NT2/D1 (cell line): ENCODE results near the gene S100PBP.

ENCODE experiments used
- DNase-seq: peaks from one replicate; pipeline ENCODE4 v3.0.0-alpha.2; 2011; ENCODE audit warnings: low read depth, low spot score
- H3K27me3 ChIP-seq: 2 replicates; pipeline ENCODE4 v1.6.0; 2011; ENCODE audit warnings: mild to moderate bottlenecking; ENCODE audit not compliant: insufficient read length, insufficient read depth
- H3K36me3 ChIP-seq: 2 replicates; pipeline ENCODE4 v1.6.1; 2011; ENCODE audit warnings: mild to moderate bottlenecking, low read length, mixed read lengths; ENCODE audit not compliant: insufficient read depth, insufficient read length
- H3K4me1 ChIP-seq: 2 replicates; pipeline ENCODE4 v1.5.1; 2011; ENCODE audit not compliant: insufficient read depth, insufficient read length
- H3K4me3 ChIP-seq: 2 replicates; pipeline ENCODE4 v1.5.1; 2011; ENCODE audit warnings: low read depth; ENCODE audit not compliant: insufficient read length
- H3K9ac ChIP-seq: 2 replicates; pipeline ENCODE4 v1.6.0; 2011; ENCODE audit warnings: low read depth; ENCODE audit not compliant: insufficient read length
- H3K9me3 ChIP-seq: 2 replicates; pipeline ENCODE4 v1.5.1; 2011; ENCODE audit warnings: mild to moderate bottlenecking, low read length; ENCODE audit not compliant: insufficient read depth
- SUZ12 ChIP-seq: IDR thresholded peaks from 2 replicates; pipeline ENCODE4 v1.6.1; 2011; ENCODE audit not compliant: insufficient read length, insufficient read depth; ENCODE audit errors: extremely low read depth
- YY1 ChIP-seq: IDR thresholded peaks from 2 replicates; pipeline ENCODE4 v1.6.1; 2011; ENCODE audit not compliant: insufficient read length, insufficient read depth
- ZNF274 ChIP-seq: IDR thresholded peaks from 2 replicates; pipeline ENCODE4 v1.6.1; 2011; ENCODE audit warnings: mild to moderate bottlenecking, low read depth, low read length

The S100PBP gene

GRCh38 chr1:32895325-32896215 lies 78.1 kb downstream of the S100PBP start:
- H3K4me1 ChIP-seq, result peaks cover 10% of the 10 kb centered on the region
- DNase-seq, result no peak
- TF ChIP-seq YY1, result no peak
- TF ChIP-seq ZNF274, result no peak
- TF ChIP-seq SUZ12, result no peak
- no peak overlapping the region for H3K9ac ChIP-seq
- peaks cover 21% of the 10 kb centered on the region for H3K36me3 ChIP-seq
- H3K9me3 ChIP-seq, result peaks cover 10% of the 10 kb centered on the region; the same call in 1 of the 2 replicates
- H3K4me3 ChIP-seq, result no peak overlapping the region
- H3K27me3 ChIP-seq, result peaks cover 21% of the 10 kb centered on the region

GRCh38 chr1:32896451-32896850 lies 79.0 kb downstream of the S100PBP start:
- Histone ChIP-seq H3K9me3 (peaks cover 10% of the 10 kb centered on the region; the same call in 1 of the 2 replicates), H3K36me3 (peaks cover 21% of the 10 kb centered on the region), H3K9ac (peak overlapping the region; percentile 6), H3K27me3 (peaks cover 24% of the 10 kb centered on the region), H3K4me1 (peaks cover 10% of the 10 kb centered on the region), H3K4me3 (no peak overlapping the region)
- DNase-seq, result no peak
- TF ChIP-seq ZNF274, result no peak
- TF ChIP-seq YY1, result no peak
- TF ChIP-seq SUZ12, result no peak

DNA sequence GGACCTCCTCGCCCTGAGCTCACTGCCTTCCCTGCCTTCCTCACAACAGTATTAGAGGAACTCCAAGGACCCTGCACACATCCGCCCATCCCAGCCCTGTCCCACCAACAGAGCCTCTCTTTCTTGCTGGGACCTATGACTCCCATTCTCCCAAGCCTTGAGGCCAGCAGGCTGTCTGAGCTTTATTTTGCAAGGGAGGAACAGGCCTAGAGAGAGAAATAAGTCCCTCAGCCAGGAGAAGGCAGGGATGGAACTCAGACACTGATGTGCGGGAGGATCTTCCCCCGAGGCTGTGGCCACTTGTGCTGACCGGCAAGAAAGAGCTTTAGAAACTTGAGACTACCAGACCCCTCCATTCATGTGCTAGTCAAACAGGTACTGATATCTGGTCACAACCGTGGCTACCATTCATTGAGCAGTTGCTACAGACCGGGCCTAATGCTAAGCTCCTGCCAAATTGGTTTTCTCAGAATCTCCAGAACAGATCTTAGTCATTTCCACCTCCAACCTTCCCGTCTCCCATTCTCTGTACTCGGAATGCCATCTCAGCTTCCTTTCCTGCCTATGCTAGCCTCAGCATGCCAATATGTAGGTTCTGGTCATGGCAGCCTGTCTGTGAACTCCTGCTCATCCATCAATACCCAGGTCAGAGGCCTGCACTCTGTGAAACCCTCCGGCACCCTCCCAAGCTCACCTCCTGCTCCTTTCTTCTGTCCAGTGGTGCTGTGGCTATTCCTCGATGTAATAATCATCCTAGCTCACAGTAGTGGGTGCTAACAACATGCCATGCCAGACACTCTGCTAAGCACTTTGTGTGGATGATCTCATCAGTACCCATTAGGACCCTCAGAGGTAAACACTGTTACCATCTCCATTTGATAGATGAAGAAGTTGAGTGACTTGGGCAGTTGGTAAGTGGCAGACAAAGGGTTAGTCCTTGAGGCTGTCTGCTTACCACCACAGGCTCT lies 79.9 kb downstream of the S100PBP start:
- no peak for TF ChIP-seq ZNF274
- no peak for TF ChIP-seq YY1
- no peak for TF ChIP-seq SUZ12
- peaks cover 5% of the 10 kb centered on the region; the same call in 1 of the 2 replicates for H3K9me3 ChIP-seq
- peaks cover 9% of the 10 kb centered on the region for H3K4me1 ChIP-seq
- DNase-seq, result no peak
- H3K27me3 ChIP-seq, result peaks cover 23% of the 10 kb centered on the region
- no peak overlapping the region for H3K9ac ChIP-seq
- H3K4me3 ChIP-seq, result no peak overlapping the region
- peaks cover 21% of the 10 kb centered on the region for H3K36me3 ChIP-seq

GRCh38 chr1:32898056-32898455 lies 80.6 kb downstream of the S100PBP start:
- Histone ChIP-seq H3K4me1 (peaks cover 5% of the 10 kb centered on the region), H3K9ac (no peak overlapping the region), H3K36me3 (peaks cover 21% of the 10 kb centered on the region), H3K4me3 (no peak overlapping the region), H3K9me3 (no peaks in the 10 kb centered on the region), H3K27me3 (peaks cover 21% of the 10 kb centered on the region)
- TF ChIP-seq ZNF274 (no peak), YY1 (no peak), SUZ12 (no peak)
- DNase-seq, result no peak

GRCh38 chr1:32898958-32899357 lies 81.5 kb downstream of the S100PBP start:
- peaks cover 5% of the 10 kb centered on the region for H3K4me1 ChIP-seq
- H3K9me3 ChIP-seq, result no peaks in the 10 kb centered on the region
- peaks cover 21% of the 10 kb centered on the region for H3K27me3 ChIP-seq
- no peak for TF ChIP-seq YY1
- no peak for TF ChIP-seq ZNF274
- TF ChIP-seq SUZ12, result no peak
- peaks cover 21% of the 10 kb centered on the region for H3K36me3 ChIP-seq
- no peak for DNase-seq
- H3K9ac ChIP-seq, result no peak overlapping the region
- H3K4me3 ChIP-seq, result no peak overlapping the region

GRCh38 chr1:32899586-32900296 lies 82.3 kb downstream of the S100PBP start:
- H3K9me3 ChIP-seq, result no peaks in the 10 kb centered on the region
- H3K9ac ChIP-seq, result no peak overlapping the region
- no peak for DNase-seq
- peaks cover 20% of the 10 kb centered on the region for H3K36me3 ChIP-seq
- TF ChIP-seq YY1 (no peak), ZNF274 (no peak), SUZ12 (no peak)
- peaks cover 2% of the 10 kb centered on the region for H3K4me1 ChIP-seq
- H3K4me3 ChIP-seq, result no peak overlapping the region
- peaks cover 21% of the 10 kb centered on the region for H3K27me3 ChIP-seq
